ENCODE results near the gene GRHL1.

DNA sequence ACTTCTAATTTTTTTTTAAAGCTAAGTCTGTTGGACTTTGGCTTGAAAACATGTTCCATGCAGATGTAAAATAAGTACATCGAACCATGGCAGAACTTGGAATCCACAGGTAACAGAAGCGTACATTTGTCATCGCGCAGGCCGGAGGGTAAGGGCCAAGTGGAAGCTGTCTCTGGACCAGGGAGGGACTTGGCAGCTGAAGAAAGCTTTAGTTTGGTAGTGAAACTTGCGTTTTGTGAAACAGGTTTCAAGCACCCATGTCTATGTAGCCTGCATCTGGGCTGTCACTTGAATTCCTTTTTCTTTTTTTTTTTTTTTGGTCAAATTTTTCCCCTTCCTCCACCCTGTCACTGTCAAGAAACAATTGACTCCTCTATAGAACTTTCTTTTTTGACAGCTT lies 20.4 kb downstream of the GRHL1 start:
- TF ChIP-seq, protein P1, sequence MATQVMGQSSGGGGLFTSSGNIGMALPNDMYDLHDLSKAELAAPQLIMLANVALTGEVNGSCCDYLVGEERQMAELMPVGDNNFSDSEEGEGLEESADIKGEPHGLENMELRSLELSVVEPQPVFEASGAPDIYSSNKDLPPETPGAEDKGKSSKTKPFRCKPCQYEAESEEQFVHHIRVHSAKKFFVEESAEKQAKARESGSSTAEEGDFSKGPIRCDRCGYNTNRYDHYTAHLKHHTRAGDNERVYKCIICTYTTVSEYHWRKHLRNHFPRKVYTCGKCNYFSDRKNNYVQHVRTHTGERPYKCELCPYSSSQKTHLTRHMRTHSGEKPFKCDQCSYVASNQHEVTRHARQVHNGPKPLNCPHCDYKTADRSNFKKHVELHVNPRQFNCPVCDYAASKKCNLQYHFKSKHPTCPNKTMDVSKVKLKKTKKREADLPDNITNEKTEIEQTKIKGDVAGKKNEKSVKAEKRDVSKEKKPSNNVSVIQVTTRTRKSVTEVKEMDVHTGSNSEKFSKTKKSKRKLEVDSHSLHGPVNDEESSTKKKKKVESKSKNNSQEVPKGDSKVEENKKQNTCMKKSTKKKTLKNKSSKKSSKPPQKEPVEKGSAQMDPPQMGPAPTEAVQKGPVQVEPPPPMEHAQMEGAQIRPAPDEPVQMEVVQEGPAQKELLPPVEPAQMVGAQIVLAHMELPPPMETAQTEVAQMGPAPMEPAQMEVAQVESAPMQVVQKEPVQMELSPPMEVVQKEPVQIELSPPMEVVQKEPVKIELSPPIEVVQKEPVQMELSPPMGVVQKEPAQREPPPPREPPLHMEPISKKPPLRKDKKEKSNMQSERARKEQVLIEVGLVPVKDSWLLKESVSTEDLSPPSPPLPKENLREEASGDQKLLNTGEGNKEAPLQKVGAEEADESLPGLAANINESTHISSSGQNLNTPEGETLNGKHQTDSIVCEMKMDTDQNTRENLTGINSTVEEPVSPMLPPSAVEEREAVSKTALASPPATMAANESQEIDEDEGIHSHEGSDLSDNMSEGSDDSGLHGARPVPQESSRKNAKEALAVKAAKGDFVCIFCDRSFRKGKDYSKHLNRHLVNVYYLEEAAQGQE (tag by site-specific recombination; IDR thresholded peaks at IDR 0.05), result no peak
- TF ChIP-seq, protein P2, sequence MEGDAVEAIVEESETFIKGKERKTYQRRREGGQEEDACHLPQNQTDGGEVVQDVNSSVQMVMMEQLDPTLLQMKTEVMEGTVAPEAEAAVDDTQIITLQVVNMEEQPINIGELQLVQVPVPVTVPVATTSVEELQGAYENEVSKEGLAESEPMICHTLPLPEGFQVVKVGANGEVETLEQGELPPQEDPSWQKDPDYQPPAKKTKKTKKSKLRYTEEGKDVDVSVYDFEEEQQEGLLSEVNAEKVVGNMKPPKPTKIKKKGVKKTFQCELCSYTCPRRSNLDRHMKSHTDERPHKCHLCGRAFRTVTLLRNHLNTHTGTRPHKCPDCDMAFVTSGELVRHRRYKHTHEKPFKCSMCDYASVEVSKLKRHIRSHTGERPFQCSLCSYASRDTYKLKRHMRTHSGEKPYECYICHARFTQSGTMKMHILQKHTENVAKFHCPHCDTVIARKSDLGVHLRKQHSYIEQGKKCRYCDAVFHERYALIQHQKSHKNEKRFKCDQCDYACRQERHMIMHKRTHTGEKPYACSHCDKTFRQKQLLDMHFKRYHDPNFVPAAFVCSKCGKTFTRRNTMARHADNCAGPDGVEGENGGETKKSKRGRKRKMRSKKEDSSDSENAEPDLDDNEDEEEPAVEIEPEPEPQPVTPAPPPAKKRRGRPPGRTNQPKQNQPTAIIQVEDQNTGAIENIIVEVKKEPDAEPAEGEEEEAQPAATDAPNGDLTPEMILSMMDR (tag by site-specific recombination; IDR thresholded peaks at IDR 0.05), result no peak
- TF ChIP-seq ZNF473 (tag by site-specific recombination; IDR thresholded peaks at IDR 0.05) (no peak), KLF1 (tag by site-specific recombination; IDR thresholded peaks at IDR 0.05) (no peak), ZNF776 (tag by site-specific recombination; IDR thresholded peaks at IDR 0.05; ENCODE audit: borderline replicate concordance) (no peak), ZNF830 (tag by site-specific recombination; IDR thresholded peaks at IDR 0.05; ENCODE audit: low read depth) (no peak), KLF16 (tag by site-specific recombination; IDR thresholded peaks at IDR 0.05) (no peak)
- TF ChIP-seq, protein P3, sequence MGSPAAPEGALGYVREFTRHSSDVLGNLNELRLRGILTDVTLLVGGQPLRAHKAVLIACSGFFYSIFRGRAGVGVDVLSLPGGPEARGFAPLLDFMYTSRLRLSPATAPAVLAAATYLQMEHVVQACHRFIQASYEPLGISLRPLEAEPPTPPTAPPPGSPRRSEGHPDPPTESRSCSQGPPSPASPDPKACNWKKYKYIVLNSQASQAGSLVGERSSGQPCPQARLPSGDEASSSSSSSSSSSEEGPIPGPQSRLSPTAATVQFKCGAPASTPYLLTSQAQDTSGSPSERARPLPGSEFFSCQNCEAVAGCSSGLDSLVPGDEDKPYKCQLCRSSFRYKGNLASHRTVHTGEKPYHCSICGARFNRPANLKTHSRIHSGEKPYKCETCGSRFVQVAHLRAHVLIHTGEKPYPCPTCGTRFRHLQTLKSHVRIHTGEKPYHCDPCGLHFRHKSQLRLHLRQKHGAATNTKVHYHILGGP (tag by site-specific recombination; IDR thresholded peaks at IDR 0.05), result no peak
- TF ChIP-seq, protein P4, sequence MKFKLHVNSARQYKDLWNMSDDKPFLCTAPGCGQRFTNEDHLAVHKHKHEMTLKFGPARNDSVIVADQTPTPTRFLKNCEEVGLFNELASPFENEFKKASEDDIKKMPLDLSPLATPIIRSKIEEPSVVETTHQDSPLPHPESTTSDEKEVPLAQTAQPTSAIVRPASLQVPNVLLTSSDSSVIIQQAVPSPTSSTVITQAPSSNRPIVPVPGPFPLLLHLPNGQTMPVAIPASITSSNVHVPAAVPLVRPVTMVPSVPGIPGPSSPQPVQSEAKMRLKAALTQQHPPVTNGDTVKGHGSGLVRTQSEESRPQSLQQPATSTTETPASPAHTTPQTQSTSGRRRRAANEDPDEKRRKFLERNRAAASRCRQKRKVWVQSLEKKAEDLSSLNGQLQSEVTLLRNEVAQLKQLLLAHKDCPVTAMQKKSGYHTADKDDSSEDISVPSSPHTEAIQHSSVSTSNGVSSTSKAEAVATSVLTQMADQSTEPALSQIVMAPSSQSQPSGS (tag by site-specific recombination; IDR thresholded peaks at IDR 0.05; ENCODE audit: low read depth), result no peak
- TF ChIP-seq, protein P5, sequence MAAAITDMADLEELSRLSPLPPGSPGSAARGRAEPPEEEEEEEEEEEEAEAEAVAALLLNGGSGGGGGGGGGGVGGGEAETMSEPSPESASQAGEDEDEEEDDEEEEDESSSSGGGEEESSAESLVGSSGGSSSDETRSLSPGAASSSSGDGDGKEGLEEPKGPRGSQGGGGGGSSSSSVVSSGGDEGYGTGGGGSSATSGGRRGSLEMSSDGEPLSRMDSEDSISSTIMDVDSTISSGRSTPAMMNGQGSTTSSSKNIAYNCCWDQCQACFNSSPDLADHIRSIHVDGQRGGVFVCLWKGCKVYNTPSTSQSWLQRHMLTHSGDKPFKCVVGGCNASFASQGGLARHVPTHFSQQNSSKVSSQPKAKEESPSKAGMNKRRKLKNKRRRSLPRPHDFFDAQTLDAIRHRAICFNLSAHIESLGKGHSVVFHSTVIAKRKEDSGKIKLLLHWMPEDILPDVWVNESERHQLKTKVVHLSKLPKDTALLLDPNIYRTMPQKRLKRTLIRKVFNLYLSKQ (tag by site-specific recombination; IDR thresholded peaks at IDR 0.05; ENCODE audit: borderline replicate concordance), result no peak
- TF ChIP-seq, protein P6, sequence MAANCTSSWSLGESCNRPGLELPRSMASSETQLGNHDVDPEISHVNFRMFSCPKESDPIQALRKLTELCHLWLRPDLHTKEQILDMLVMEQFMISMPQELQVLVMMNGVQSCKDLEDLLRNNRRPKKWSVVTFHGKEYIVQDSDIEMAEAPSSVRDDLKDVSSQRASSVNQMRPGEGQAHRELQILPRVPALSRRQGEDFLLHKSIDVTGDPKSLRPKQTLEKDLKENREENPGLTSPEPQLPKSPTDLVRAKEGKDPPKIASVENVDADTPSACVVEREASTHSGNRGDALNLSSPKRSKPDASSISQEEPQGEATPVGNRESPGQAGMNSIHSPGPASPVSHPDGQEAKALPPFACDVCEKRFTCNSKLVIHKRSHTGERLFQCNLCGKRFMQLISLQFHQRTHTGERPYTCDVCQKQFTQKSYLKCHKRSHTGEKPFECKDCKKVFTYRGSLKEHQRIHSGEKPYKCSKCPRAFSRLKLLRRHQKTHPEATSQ (tag by site-specific recombination; IDR thresholded peaks at IDR 0.05), result no peak
